Measurements from ENCODE around the gene HUNK. TPM values are rescaled to one million over a fixed set of nuclear protein-coding genes. Genes with fewer than 3 reads are reported as not detected.

HUNK gene
- total and polyA plus RNA-seq, 2 experiments from 2014 or later = 6.7 to 9.2 TPM

DNA sequence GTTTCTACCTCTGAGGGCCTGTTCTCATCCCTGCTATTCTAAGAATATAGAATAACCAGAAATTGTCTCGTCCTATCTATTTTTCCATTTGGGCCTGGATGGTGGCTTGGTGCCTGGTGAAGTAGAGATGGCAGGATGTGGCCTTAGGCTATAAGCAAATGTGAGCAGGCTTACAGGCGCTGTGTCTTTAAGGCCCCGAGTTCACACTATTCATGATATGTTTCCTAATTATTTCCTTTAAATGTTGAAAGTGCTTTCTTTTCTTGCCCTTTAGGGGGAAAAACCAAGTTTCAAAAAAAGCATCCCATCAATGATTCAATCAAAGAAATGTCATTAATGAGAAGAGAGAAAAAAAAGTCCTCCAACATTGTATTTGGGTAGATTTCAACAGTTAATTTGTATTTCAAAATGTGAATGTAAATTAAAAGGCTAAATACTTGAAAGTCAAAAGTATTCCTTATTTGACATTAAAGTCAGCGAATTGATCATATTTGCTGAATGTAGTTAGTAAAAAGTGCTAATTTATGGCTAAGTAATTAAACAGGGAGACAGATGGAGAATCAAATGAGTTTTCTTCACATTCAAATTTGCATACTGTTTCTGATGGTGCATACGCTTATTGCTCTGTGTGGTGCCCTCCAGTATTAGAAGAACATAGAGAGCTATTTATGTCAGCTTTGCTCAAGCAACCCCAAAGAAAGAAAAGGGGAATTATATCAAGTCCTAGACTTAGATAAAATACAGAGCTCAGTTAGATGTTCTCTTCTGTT is 34.0 kb upstream of the HUNK start:
- DNase-seq (ENCODE audit: low read depth in 1 of 2, low spot score in 1 of 2) = no peak
- Histone ChIP-seq H3K4me1 (ENCODE audit: low read depth) (no peaks in the 10 kb centered on the region), H3K4me3 (no peak overlapping the region), H3K27ac (no peak overlapping the region), H3K9me3 (ENCODE audit: low read depth) (no peaks in the 10 kb centered on the region), H3K27me3 (no peaks in the 10 kb centered on the region), H3K36me3 (no peaks in the 10 kb centered on the region)
- TF ChIP-seq, protein P1, sequence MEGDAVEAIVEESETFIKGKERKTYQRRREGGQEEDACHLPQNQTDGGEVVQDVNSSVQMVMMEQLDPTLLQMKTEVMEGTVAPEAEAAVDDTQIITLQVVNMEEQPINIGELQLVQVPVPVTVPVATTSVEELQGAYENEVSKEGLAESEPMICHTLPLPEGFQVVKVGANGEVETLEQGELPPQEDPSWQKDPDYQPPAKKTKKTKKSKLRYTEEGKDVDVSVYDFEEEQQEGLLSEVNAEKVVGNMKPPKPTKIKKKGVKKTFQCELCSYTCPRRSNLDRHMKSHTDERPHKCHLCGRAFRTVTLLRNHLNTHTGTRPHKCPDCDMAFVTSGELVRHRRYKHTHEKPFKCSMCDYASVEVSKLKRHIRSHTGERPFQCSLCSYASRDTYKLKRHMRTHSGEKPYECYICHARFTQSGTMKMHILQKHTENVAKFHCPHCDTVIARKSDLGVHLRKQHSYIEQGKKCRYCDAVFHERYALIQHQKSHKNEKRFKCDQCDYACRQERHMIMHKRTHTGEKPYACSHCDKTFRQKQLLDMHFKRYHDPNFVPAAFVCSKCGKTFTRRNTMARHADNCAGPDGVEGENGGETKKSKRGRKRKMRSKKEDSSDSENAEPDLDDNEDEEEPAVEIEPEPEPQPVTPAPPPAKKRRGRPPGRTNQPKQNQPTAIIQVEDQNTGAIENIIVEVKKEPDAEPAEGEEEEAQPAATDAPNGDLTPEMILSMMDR (IDR thresholded peaks at IDR 0.05; ENCODE audit: low read depth, low read length) = no peak

GRCh38 chr21:31844206-31844605 is 28.6 kb upstream of the HUNK start:
- H3K4me3 ChIP-seq = no peak overlapping the region
- TF ChIP-seq, protein P1 (IDR thresholded peaks at IDR 0.05; ENCODE audit: low read depth, low read length) = no peak

GRCh38 chr21:31845151-31845729 is 27.6 kb upstream of the HUNK start:
- TF ChIP-seq, protein P1 (IDR thresholded peaks at IDR 0.05; ENCODE audit: low read depth, low read length) = no peak
- Histone ChIP-seq H3K4me3 (no peak overlapping the region), H3K27me3 (no peaks in the 10 kb centered on the region), H3K27ac (no peak overlapping the region), H3K9me3 (ENCODE audit: low read depth) (no peaks in the 10 kb centered on the region), H3K4me1 (ENCODE audit: low read depth) (no peaks in the 10 kb centered on the region), H3K36me3 (no peaks in the 10 kb centered on the region)
- DNase-seq (ENCODE audit: low read depth in 1 of 2, low spot score in 1 of 2) = no peak

More at GRCh38 chr21:31844206-31844605, 28.6 kb upstream of the HUNK start:
- Histone ChIP-seq H3K4me1 (ENCODE audit: low read depth) (no peaks in the 10 kb centered on the region), H3K9me3 (ENCODE audit: low read depth) (no peaks in the 10 kb centered on the region), H3K27me3 (no peaks in the 10 kb centered on the region), H3K36me3 (no peaks in the 10 kb centered on the region), H3K27ac (no peak overlapping the region)
- DNase-seq (ENCODE audit: low read depth in 1 of 2, low spot score in 1 of 2) = no peak

DNA sequence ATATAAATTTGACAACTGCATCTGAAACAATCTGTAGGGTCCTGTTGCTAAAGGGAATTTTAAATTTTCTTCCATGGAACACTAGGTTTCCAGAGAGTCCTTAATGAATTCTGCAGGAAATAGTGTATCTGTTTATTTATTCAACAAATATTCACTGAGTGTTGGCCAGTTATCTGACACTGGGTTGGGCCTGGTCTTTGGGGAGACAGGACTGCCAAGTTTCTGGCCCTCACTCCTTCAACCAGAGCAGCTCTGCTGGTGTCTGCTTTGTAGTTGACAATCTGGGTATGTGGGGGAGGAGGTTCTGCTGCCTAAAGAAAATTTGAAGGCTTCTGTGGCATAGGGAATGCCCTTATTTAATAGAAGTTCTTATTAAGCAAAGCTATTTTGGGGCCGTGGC is 26.1 kb upstream of the HUNK start:
- no peak for DNase-seq (ENCODE audit: low read depth in 1 of 2, low spot score in 1 of 2)
- H3K4me3 ChIP-seq = no peak overlapping the region
- H3K36me3 ChIP-seq = no peaks in the 10 kb centered on the region
- no peaks in the 10 kb centered on the region for H3K4me1 ChIP-seq (ENCODE audit: low read depth)
- H3K27ac ChIP-seq = no peak overlapping the region
- no peaks in the 10 kb centered on the region for H3K9me3 ChIP-seq (ENCODE audit: low read depth)
- no peaks in the 10 kb centered on the region for H3K27me3 ChIP-seq
- TF ChIP-seq, protein P1 (IDR thresholded peaks at IDR 0.05; ENCODE audit: low read depth, low read length) = no peak

GRCh38 chr21:31847761-31848160 is 25.1 kb upstream of the HUNK start:
- no peak for DNase-seq (ENCODE audit: low read depth in 1 of 2, low spot score in 1 of 2)
- no peaks in the 10 kb centered on the region for H3K9me3 ChIP-seq (ENCODE audit: low read depth)
- no peaks in the 10 kb centered on the region for H3K27me3 ChIP-seq
- H3K27ac ChIP-seq = no peak overlapping the region
- TF ChIP-seq, protein P1 (IDR thresholded peaks at IDR 0.05; ENCODE audit: low read depth, low read length) = no peak
- H3K4me3 ChIP-seq = no peak overlapping the region
- H3K36me3 ChIP-seq = no peaks in the 10 kb centered on the region
- H3K4me1 ChIP-seq (ENCODE audit: low read depth) = no peaks in the 10 kb centered on the region

All from cardiac muscle cell (in vitro differentiated cells and primary cell).